Activated naive CD4-positive, alpha-beta T cell treated with anti-CD3 and anti-CD28 coated beads, Interleukin-2, amount 10 ng/mL, durations not matched to agents 7 days and 5 days (primary cell): ENCODE measurements around the gene ASCC2.
A peak's percentile ranks its signal among the peaks of the same experiment; 100 is the strongest.

Experiments
- CTCF ChIA-PET: fragments of 350-600 bp; sonication (Branson Sonifier 250); formaldehyde crosslinking; loops from one replicate; lab custom pipeline; 2021; ENCODE audit warnings: antibody characterized with exemption; lab: Charles Lee
- DNase-seq: peaks from one replicate; pipeline ENCODE4 v3.0.0-alpha.2; 2020
- H3K27ac Mint-ChIP-seq: one replicate; pipeline ENCODE4 v1.8.0; 2021; ENCODE audit warnings: mild to moderate bottlenecking, moderate library complexity, mixed read lengths
- H3K27me3 Mint-ChIP-seq: one replicate; pipeline ENCODE4 v1.8.0; 2021; ENCODE audit warnings: mild to moderate bottlenecking, mixed read lengths
- H3K36me3 Mint-ChIP-seq: one replicate; pipeline ENCODE4 v1.8.0; 2021; ENCODE audit warnings: mixed read lengths
- H3K4me1 Mint-ChIP-seq: one replicate; pipeline ENCODE4 v1.8.0; 2021; ENCODE audit warnings: mixed read lengths
- H3K4me3 Mint-ChIP-seq: one replicate; pipeline ENCODE4 v1.8.0; 2021; ENCODE audit warnings: mild to moderate bottlenecking, moderate library complexity, mixed read lengths
- H3K9me3 Mint-ChIP-seq: one replicate; pipeline ENCODE4 v1.8.0; 2021; ENCODE audit warnings: mixed read lengths

Gene ASCC2

GRCh38 chr22:29801796-29802195 is 36.3 kb downstream of the ASCC2 start:
- CTCF ChIA-PET: no interaction called here

GRCh38 chr22:29801153-29801552 is 36.9 kb downstream of the ASCC2 start:
- Mint-ChIP-seq H3K9me3 (no peaks in the 10 kb centered on the region), H3K4me1 (peaks cover 20% of the 10 kb centered on the region), H3K27ac (no peak overlapping the region), H3K36me3 (peaks cover 55% of the 10 kb centered on the region), H3K4me3 (no peak overlapping the region), H3K27me3 (no peaks in the 10 kb centered on the region)
- CTCF ChIA-PET: no interaction called here
- no peak for DNase-seq

More at GRCh38 chr22:29801796-29802195, 36.3 kb downstream of the ASCC2 start:
- no peak for DNase-seq
- Mint-ChIP-seq H3K4me1 (peaks cover 20% of the 10 kb centered on the region), H3K4me3 (no peak overlapping the region), H3K27me3 (no peaks in the 10 kb centered on the region), H3K27ac (no peak overlapping the region), H3K36me3 (peaks cover 57% of the 10 kb centered on the region), H3K9me3 (no peaks in the 10 kb centered on the region)

DNA sequence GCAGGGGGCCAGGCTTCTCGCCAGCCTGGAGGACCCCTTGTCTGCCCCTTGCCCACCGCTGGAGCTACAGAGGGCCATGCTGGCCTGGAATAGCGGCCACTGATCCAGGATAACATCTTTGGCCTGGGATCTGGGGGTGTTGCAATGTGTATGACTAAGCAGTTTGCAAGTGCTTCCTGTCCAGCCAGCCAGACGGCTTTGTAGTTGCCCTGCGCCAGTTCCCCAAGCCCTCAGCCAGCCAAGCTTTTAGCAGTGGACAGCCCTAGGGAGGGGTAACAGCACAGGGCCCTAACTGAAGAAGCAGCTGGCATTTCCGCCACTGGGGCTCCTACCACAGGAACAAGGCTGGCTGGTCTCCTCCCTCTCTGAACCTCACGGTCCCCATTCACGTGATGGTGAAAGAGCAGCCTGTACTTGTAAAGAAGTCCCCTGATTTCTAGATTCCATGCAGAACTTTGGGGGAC is 38.8 kb downstream of the ASCC2 start:
- H3K27ac Mint-ChIP-seq: no peak overlapping the region
- DNase-seq: no peak
- no peaks in the 10 kb centered on the region for H3K27me3 Mint-ChIP-seq
- CTCF ChIA-PET: no interaction called here
- peaks cover 50% of the 10 kb centered on the region for H3K36me3 Mint-ChIP-seq
- H3K9me3 Mint-ChIP-seq: no peaks in the 10 kb centered on the region
- no peak overlapping the region for H3K4me3 Mint-ChIP-seq
- peaks cover 20% of the 10 kb centered on the region for H3K4me1 Mint-ChIP-seq

- Mint-ChIP-seq H3K36me3 (peaks cover 49% of the 10 kb centered on the region), H3K4me3 (no peak overlapping the region), H3K27ac (peak overlapping the region; percentile 9), H3K9me3 (no peaks in the 10 kb centered on the region), H3K4me1 (peaks cover 20% of the 10 kb centered on the region), H3K27me3 (no peaks in the 10 kb centered on the region)
- no peak for DNase-seq
- CTCF ChIA-PET: no interaction called here
Measured at GRCh38 chr22:29798801-29799200, 39.3 kb downstream of the ASCC2 start.

- H3K27ac Mint-ChIP-seq: peak overlapping the region; percentile 9
- H3K27me3 Mint-ChIP-seq: no peaks in the 10 kb centered on the region
- H3K9me3 Mint-ChIP-seq: no peaks in the 10 kb centered on the region
- no peak for DNase-seq
- no peak overlapping the region for H3K4me3 Mint-ChIP-seq
- H3K4me1 Mint-ChIP-seq: peaks cover 20% of the 10 kb centered on the region
- peaks cover 44% of the 10 kb centered on the region for H3K36me3 Mint-ChIP-seq
- CTCF ChIA-PET: no interaction called here
Measured at GRCh38 chr22:29798318-29798717, 39.8 kb downstream of the ASCC2 start.

GRCh38 chr22:29797351-29797750 is 40.7 kb downstream of the ASCC2 start:
- peaks cover 20% of the 10 kb centered on the region for H3K4me1 Mint-ChIP-seq
- CTCF ChIA-PET: no interaction called here
- no peaks in the 10 kb centered on the region for H3K27me3 Mint-ChIP-seq
- DNase-seq: peak; percentile 27
- H3K4me3 Mint-ChIP-seq: no peak overlapping the region
- H3K36me3 Mint-ChIP-seq: peaks cover 49% of the 10 kb centered on the region
- H3K27ac Mint-ChIP-seq: no peak overlapping the region
- no peaks in the 10 kb centered on the region for H3K9me3 Mint-ChIP-seq

GRCh38 chr22:29795663-29796062 is 42.4 kb downstream of the ASCC2 start:
- CTCF ChIA-PET: no interaction called here
- Mint-ChIP-seq H3K9me3 (no peaks in the 10 kb centered on the region), H3K4me1 (peaks cover 20% of the 10 kb centered on the region), H3K27me3 (no peaks in the 10 kb centered on the region), H3K27ac (no peak overlapping the region), H3K36me3 (peaks cover 44% of the 10 kb centered on the region), H3K4me3 (no peak overlapping the region)
- no peak for DNase-seq

DNA sequence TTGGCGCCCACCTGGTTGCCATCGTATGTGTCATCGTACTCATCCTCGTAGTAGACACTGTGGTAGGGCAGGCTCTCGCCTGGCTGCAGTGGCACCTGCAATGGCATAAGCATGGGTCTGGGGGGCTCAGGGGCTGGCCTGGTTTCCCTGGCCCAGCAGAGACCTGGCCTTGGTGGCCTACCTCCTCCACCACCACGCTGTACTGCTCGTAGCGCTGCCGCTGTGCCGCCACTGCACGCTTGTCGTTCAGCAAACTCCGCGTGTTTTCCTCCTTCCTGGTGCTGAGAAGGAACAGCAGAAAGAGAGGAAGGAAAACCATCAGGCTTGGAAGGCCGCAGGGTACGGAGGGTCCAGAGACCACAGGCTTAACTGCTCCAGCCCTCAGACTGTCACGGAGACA is 44.7 kb downstream of the ASCC2 start:
- H3K4me3 Mint-ChIP-seq: no peak overlapping the region
- H3K36me3 Mint-ChIP-seq: peaks cover 42% of the 10 kb centered on the region
- no peaks in the 10 kb centered on the region for H3K9me3 Mint-ChIP-seq
- H3K4me1 Mint-ChIP-seq: peaks cover 12% of the 10 kb centered on the region
- no peak overlapping the region for H3K27ac Mint-ChIP-seq
- no peak for DNase-seq
- CTCF ChIA-PET: no interaction called here
- H3K27me3 Mint-ChIP-seq: no peaks in the 10 kb centered on the region

DNA sequence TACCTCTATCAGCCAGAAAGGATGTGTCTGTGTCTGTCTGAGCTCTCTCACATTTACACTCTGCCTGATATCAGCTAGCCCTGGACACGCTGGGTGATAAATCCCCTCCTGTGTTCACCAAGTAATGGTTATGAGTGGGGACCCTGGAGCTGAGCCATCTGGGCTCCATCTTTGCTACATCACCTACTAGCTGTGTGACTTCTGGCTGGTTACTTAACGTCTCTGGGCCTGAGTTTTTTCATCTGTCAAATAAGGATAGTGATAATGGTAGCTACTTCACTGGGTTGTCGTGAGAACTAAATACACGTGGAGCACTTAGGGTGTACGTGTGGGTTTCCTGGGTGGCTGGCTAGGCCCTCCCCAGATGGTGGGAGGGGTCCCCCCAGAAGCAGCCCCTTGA is 48.0 kb downstream of the ASCC2 start:
- Mint-ChIP-seq H3K4me3 (no peak overlapping the region), H3K27ac (no peak overlapping the region), H3K36me3 (peaks cover 31% of the 10 kb centered on the region), H3K27me3 (no peaks in the 10 kb centered on the region), H3K4me1 (no peaks in the 10 kb centered on the region), H3K9me3 (no peaks in the 10 kb centered on the region)
- CTCF ChIA-PET: no interaction called here
- no peak for DNase-seq

DNA sequence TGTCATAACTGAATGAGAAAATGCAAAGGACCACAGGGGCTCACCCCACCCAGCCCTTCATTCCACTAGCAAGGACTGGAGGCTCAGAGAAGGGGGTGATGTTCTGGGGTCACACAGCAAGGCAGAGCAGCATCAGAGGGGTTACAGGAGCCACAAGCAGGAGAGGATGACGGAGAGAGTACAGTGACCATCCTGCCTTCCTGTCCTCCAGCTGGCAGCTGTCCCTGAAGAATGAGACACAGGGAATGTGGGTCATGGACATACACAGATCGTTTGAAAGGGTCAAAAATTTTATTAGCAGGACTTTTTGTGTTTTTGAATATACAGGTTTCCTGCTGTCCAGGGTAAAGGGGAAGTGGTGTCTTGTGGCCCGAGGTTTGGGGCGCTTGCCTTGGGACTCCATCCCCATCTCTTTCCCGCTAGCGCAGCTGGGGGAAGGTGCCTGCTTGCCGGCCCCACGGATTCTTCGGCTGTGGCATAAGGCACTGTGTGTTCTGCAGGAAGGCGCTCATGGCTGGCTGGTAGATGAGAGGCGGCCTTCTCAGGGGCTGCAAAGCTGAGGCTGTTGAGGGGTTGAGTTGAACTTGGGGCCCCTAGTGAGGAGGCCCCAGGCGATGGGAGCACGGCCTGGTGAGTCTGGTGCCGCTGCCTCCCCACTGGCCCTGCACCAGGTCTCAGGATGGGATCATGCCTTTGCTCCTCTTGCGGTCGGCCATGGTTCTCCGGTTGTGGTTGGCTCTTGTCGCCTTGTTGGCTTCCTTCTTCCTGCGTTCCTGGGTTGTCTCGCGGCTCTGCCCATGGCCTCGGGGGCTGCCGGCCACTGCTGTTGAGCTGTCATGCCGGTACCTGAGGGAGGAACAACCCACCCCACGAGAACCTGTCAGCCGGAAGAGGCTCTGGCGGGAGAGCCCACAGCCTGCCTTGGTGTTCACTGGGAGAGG is 49.5 kb downstream of the ASCC2 start:
- H3K27me3 Mint-ChIP-seq: no peaks in the 10 kb centered on the region
- no peak overlapping the region for H3K4me3 Mint-ChIP-seq
- H3K9me3 Mint-ChIP-seq: no peaks in the 10 kb centered on the region
- no peaks in the 10 kb centered on the region for H3K4me1 Mint-ChIP-seq
- CTCF ChIA-PET: no interaction called here
- no peak overlapping the region for H3K27ac Mint-ChIP-seq
- DNase-seq: no peak
- H3K36me3 Mint-ChIP-seq: peaks cover 28% of the 10 kb centered on the region

- Mint-ChIP-seq H3K4me3 (no peak overlapping the region), H3K36me3 (peaks cover 22% of the 10 kb centered on the region), H3K4me1 (no peaks in the 10 kb centered on the region), H3K27me3 (no peaks in the 10 kb centered on the region), H3K27ac (no peak overlapping the region), H3K9me3 (no peaks in the 10 kb centered on the region)
- CTCF ChIA-PET: no interaction called here
- no peak for DNase-seq
Measured at GRCh38 chr22:29787371-29787980, 50.6 kb downstream of the ASCC2 start.

GRCh38 chr22:29786031-29786430 is 52.0 kb downstream of the ASCC2 start:
- peaks cover 3% of the 10 kb centered on the region for H3K27me3 Mint-ChIP-seq
- no peaks in the 10 kb centered on the region for H3K4me1 Mint-ChIP-seq
- H3K36me3 Mint-ChIP-seq: peaks cover 20% of the 10 kb centered on the region
- H3K4me3 Mint-ChIP-seq: no peak overlapping the region
- no peaks in the 10 kb centered on the region for H3K9me3 Mint-ChIP-seq
- CTCF ChIA-PET: no interaction called here
- DNase-seq: no peak
- H3K27ac Mint-ChIP-seq: no peak overlapping the region

DNA sequence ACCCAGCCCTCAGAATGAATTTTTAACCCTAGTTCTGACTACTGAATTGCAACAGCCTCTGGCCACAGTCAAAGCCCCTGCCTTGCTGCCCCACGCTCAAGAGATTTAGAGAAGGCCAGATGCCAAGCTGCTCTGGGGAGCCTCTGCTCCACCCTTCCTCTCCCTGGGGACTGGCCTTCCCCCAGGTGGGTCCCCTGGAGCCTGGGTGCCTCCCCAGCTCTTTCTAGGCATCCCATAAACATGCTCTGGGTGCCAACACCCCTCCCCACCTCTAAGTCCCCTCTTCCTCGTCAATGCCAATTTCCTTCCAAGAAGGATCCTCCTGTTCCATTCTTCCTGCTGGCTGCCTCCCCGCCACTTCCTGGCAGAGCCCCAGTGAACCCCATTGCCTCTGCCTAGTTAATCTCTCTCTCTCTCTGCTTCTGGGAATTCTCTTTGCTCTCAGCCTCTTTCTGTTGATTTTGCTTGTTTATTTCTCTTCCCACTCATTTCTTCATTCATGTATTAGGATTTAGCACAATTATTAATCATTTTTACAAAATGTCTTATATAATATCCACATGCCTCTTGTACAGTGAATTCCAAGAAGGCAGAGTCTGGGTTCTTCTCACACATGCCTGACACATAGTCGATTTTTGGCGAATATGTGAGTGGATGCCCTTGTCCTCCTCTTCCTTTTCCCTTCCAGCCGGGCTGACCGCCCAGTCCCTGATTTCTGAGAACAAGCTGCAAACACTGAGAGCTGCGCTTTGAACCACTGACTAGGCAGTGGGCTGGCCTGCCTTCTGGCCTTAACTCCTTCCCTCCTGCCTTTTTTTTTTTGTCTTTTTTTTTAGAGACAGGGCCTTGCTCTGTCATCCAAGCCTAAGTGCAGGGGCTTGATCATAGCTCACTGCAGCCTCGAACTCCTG is 53.4 kb downstream of the ASCC2 start:
- Mint-ChIP-seq H3K27me3 (peaks cover 6% of the 10 kb centered on the region), H3K4me3 (no peak overlapping the region), H3K36me3 (peaks cover 15% of the 10 kb centered on the region), H3K9me3 (no peaks in the 10 kb centered on the region), H3K4me1 (no peaks in the 10 kb centered on the region), H3K27ac (no peak overlapping the region)
- CTCF ChIA-PET: interaction anchor here (0.6 kb wide), 1 partner anchor 1260 kb away, joined by 4 read pairs; no protein-coding TSS in a partner anchor
- no peak for DNase-seq
